B cell (primary cell): Measurements from ENCODE around the gene PLEKHH1. TPM values are rescaled to one million over a fixed set of nuclear protein-coding genes. Genes with fewer than 3 reads are reported as not detected.

Experiments used
- ATAC-seq: fragments of 200-7000 bp; cut with Tn5 transposase; one replicate; pipeline ENCODE4 v1.10.0; 2021; ENCODE audit warnings: low read depth, mild to moderate bottlenecking, moderate number of reproducible peaks, moderate library complexity
- CTCF ChIA-PET: fragments of 350-600 bp; sonication (Branson Sonifier 250); formaldehyde crosslinking; loops from one replicate; lab custom pipeline; 2021; ENCODE audit warnings: antibody characterized with exemption, inconsistent platforms; lab: Charles Lee
- POLR2A ChIA-PET: fragments of 350-600 bp; sonication (Branson Sonifier 250); formaldehyde crosslinking; loops from one replicate; lab custom pipeline; 2021; ENCODE audit warnings: antibody characterized with exemption; lab: Charles Lee
- DNase-seq: peaks from one replicate; pipeline ENCODE4 v3.0.0; 2013
- H2AFZ ChIP-seq: 2 replicates; pipeline ENCODE4 v1.6.1; 2012; ENCODE audit warnings: mild to moderate bottlenecking, low read depth, low read length; ENCODE audit not compliant: insufficient read depth, poor library complexity, severe bottlenecking
- H3K27ac ChIP-seq, 2 donors: 1 replicate in 1 of 2; 2 replicates in 1 of 2; pipeline ENCODE4 v1.5.1; 2012 to 2013; ENCODE audit warnings: low read length in 2 of 2, mild to moderate bottlenecking in 2 of 2, moderate library complexity in 1 of 2
- H3K27me3 ChIP-seq, 4 experiments: fragments of 200-600 bp in 1 of 4; sonication (generic) in 1 of 4; replicated peaks in 1 of 4; 1 replicate in 2 of 4; 2 replicates in 2 of 4; pipeline versions ENCODE4 v1.6.1 to v1.7.0; 2013 to 2016; ENCODE audit warnings: low read length in 3 of 4, mild to moderate bottlenecking in 2 of 4, mixed read lengths in 1 of 4, moderate library complexity in 1 of 4; ENCODE audit not compliant: insufficient read depth in 4 of 4, control insufficient read depth in 3 of 4; ENCODE audit errors: control extremely low read depth in 1 of 4
- H3K36me3 ChIP-seq, 2 experiments: replicated peaks in 1 of 2; 1 replicate in 1 of 2; 2 replicates in 1 of 2; pipeline versions ENCODE4 v1.6.1 to v1.7.1; 2013; ENCODE audit warnings: low read length in 1 of 2; ENCODE audit not compliant: insufficient read depth in 2 of 2, control insufficient read depth in 1 of 2; ENCODE audit errors: control extremely low read depth in 1 of 2, extremely low read depth in 1 of 2
- H3K4me1 ChIP-seq, 2 donors: fragments of 200-600 bp in 1 of 2; sonication (generic) in 1 of 2; 1 replicate in 1 of 2; 2 replicates in 1 of 2; pipeline versions ENCODE4 v1.5.1 to v1.6.1; 2013 to 2017; ENCODE audit warnings: low read length in 2 of 2; ENCODE audit not compliant: control insufficient read depth in 2 of 2, insufficient read depth in 2 of 2
- H3K4me2 ChIP-seq: replicated peaks from 2 replicates; pipeline ENCODE3; 2012; ENCODE audit warnings: mild to moderate bottlenecking, low read depth, low read length; ENCODE audit not compliant: poor library complexity, severe bottlenecking
- H3K4me3 ChIP-seq, 5 experiments: fragments of 200-600 bp in 1 of 5; sonication (generic) in 1 of 5; 1 replicate in 3 of 5; 2 replicates in 2 of 5; pipeline versions ENCODE4 v1.5.1 to v1.7.0; 2011 to 2016; ENCODE audit warnings: low read length in 4 of 5, mild to moderate bottlenecking in 4 of 5, low read depth in 2 of 5, control low read depth in 1 of 5, moderate library complexity in 1 of 5; ENCODE audit not compliant: insufficient read depth in 1 of 5; ENCODE audit errors: control extremely low read depth in 1 of 5, extremely low read depth in 1 of 5
- H3K79me2 ChIP-seq: fragments of 200-600 bp; sonication (generic); one replicate; pipeline ENCODE4 v1.6.0; 2016; ENCODE audit warnings: low read length; ENCODE audit not compliant: control insufficient read depth, insufficient read depth
- H3K9ac ChIP-seq: fragments of 200-600 bp; sonication (generic); 2 replicates; pipeline ENCODE4 v1.6.1; 2017; ENCODE audit warnings: mild to moderate bottlenecking, low read length, moderate library complexity
- H3K9me3 ChIP-seq, 3 donors: one replicate each; pipeline versions ENCODE4 v1.6.1 to v1.7.1; 2013; ENCODE audit warnings: low read length in 2 of 3; ENCODE audit not compliant: control insufficient read depth in 2 of 3, insufficient read depth in 1 of 3; ENCODE audit errors: control extremely low read depth in 1 of 3
- H4K20me1 ChIP-seq: 2 replicates; pipeline ENCODE4 v1.6.0; 2012; ENCODE audit warnings: mild to moderate bottlenecking, low read length; ENCODE audit not compliant: insufficient read depth, control insufficient read depth, poor library complexity, severe bottlenecking
- H3K27ac Mint-ChIP-seq: one replicate; pipeline ENCODE4 v1.8.0; 2021; ENCODE audit warnings: mixed read lengths
- H3K27me3 Mint-ChIP-seq: one replicate; pipeline ENCODE4 v1.8.0; 2021; ENCODE audit warnings: mixed read lengths
- H3K4me1 Mint-ChIP-seq: one replicate; pipeline ENCODE4 v1.8.0; 2021; ENCODE audit warnings: mixed read lengths
- H3K4me3 Mint-ChIP-seq: one replicate; pipeline ENCODE4 v1.8.0; 2021; ENCODE audit warnings: mixed read lengths
- H3K9me3 Mint-ChIP-seq: one replicate; pipeline ENCODE4 v1.8.0; 2022; ENCODE audit warnings: mixed read lengths; ENCODE audit not compliant: insufficient read depth
- EZH2 ChIP-seq: IDR thresholded peaks from 2 replicates; pipeline ENCODE4 v1.6.1; 2012; ENCODE audit warnings: borderline replicate concordance, low read depth, mild to moderate bottlenecking, moderate library complexity, low read length; ENCODE audit not compliant: insufficient read depth, poor library complexity, severe bottlenecking
- WGBS: methylation state at CpG from one replicate; pipeline ENCODE4 v1.1.5; 2013; ENCODE audit warnings: missing lambda C conversion rate; ENCODE audit not compliant: insufficient coverage; 5-methylcytosine and 5-hydroxymethylcytosine counted together
- intact Hi-C: fragments of 100-400 bp; cut with micrococcal nuclease; formaldehyde crosslinking; loops from one replicate; pipeline ENCODE4 v1.10.0; 2022
- polyA plus RNA-seq: library from polyadenylated mRNA; depleted of rRNA; stranded (reverse); fragments of >200 nt; gene quantifications from 2 replicates; pipeline ENCODE4 v1.2.3, GENCODE V29; 2012
- total RNA-seq, 2 donors: library from RNA; stranded (reverse); fragments of 120-200 nt in 1 of 2; gene quantifications; 1 replicate in 1 of 2; 2 replicates in 1 of 2; pipeline versions ENCODE4 v1.2.3 to v1.2.4, GENCODE V29; 2013 to 2022
- TF ChIP-seq, protein P1 (sequence below): fragments of 200-600 bp; IDR thresholded peaks from one replicate; pipeline ENCODE4 v1.8.0; 2022; ENCODE audit warnings: antibody characterized with exemption, mild to moderate bottlenecking

Gene PLEKHH1
- total and polyA plus RNA-seq, 2 donors (not counting 1 experiment from before 2014, with no cell fraction given), result 0.17 to 0.37 TPM

DNA sequence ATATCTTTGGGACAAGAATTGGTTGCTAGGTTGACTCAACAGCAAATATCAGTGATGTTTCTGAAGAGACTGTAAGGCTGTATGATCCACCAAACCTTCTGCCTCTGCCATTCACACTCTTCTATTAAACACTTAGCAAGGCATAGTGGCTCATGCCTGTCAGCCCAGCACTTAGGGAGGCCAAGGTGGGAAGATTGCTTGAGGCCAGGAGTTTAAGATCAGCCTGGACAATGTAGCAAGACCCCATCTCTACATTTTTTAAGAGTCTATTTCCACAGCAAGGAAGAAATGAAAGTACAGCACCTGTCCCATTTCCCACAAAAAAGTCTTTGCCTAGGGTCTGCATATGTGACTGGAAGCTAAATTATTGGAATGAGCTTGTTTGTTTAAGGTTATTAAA is 94.4 kb downstream of the PLEKHH1 start:
- no peak overlapping the region for H3K4me3 ChIP-seq
- no peaks in the 10 kb centered on the region for H3K27me3 Mint-ChIP-seq
- no peak overlapping the region for H3K4me2 ChIP-seq
- CTCF ChIA-PET, result interaction anchor here (0.6 to 1.7 kb wide), 4 partner anchors 8 to 101 kb away, joined by 3 to 7 read pairs (median 3); partner anchors contain the start of genes ARG2 and PIGH
- H3K9ac ChIP-seq, result no peak overlapping the region
- H3K9me3 ChIP-seq, result no peaks in the 10 kb centered on the region
- H3K4me3 Mint-ChIP-seq, result no peak overlapping the region
- POLR2A ChIA-PET, result no interaction called here
- H3K9me3 Mint-ChIP-seq, result no peaks in the 10 kb centered on the region
- intact Hi-C loops, result no loop called here
- ATAC-seq (no peak), DNase-seq (no peak)
- H3K27ac ChIP-seq, result no peak overlapping the region
- no peak overlapping the region for H3K27ac Mint-ChIP-seq
- no peaks in the 10 kb centered on the region for H3K27me3 ChIP-seq
- H3K4me1 ChIP-seq, result no peaks in the 10 kb centered on the region
- no peaks in the 10 kb centered on the region for H3K36me3 ChIP-seq
- H4K20me1 ChIP-seq, result no peaks in the 10 kb centered on the region
- H3K4me1 Mint-ChIP-seq, result no peaks in the 10 kb centered on the region
- no peak overlapping the region for H2AFZ ChIP-seq
- no peak for TF ChIP-seq EZH2
- TF ChIP-seq, protein P1, sequence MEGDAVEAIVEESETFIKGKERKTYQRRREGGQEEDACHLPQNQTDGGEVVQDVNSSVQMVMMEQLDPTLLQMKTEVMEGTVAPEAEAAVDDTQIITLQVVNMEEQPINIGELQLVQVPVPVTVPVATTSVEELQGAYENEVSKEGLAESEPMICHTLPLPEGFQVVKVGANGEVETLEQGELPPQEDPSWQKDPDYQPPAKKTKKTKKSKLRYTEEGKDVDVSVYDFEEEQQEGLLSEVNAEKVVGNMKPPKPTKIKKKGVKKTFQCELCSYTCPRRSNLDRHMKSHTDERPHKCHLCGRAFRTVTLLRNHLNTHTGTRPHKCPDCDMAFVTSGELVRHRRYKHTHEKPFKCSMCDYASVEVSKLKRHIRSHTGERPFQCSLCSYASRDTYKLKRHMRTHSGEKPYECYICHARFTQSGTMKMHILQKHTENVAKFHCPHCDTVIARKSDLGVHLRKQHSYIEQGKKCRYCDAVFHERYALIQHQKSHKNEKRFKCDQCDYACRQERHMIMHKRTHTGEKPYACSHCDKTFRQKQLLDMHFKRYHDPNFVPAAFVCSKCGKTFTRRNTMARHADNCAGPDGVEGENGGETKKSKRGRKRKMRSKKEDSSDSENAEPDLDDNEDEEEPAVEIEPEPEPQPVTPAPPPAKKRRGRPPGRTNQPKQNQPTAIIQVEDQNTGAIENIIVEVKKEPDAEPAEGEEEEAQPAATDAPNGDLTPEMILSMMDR, result no peak
- no peaks in the 10 kb centered on the region for H3K79me2 ChIP-seq

DNA sequence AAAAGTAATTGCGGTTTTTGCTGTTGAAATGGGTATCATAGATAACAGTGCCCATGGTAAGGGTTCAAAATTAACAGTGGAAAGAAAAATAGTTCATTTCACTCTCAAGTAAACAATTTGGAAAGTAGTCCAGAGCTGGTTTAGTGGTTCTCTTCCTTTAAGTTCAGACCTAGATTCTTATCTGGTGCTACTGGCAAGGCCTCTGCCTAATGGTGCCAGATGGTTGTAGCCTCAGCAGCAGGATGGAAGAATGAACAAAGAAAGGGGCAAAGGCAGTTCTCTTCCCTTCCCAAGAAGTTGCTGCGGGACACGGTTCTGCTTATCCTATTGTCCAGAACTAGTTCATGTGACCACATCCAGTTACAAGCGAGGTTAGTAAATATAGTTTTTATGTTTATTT is 97.1 kb downstream of the PLEKHH1 start:
- ChIA-PET POLR2A (no interaction called here), CTCF (interaction anchor here (1.0 to 1.1 kb wide), 2 partner anchors 12 to 59 kb away, joined by 3 read pairs; no protein-coding TSS in a partner anchor)
- no peak overlapping the region for H3K4me3 Mint-ChIP-seq
- Histone ChIP-seq H3K27me3 (no peaks in the 10 kb centered on the region), H4K20me1 (no peaks in the 10 kb centered on the region), H3K9ac (no peak overlapping the region), H3K4me2 (no peak overlapping the region), H3K4me3 (no peak overlapping the region), H3K27ac (no peak overlapping the region), H2AFZ (no peak overlapping the region), H3K9me3 (no peaks in the 10 kb centered on the region), H3K79me2 (no peaks in the 10 kb centered on the region), H3K4me1 (no peaks in the 10 kb centered on the region), H3K36me3 (no peaks in the 10 kb centered on the region)
- TF ChIP-seq, protein P1, result no peak
- TF ChIP-seq EZH2, result no peak
- DNase-seq, result no peak
- no peak overlapping the region for H3K27ac Mint-ChIP-seq
- ATAC-seq, result no peak
- no peaks in the 10 kb centered on the region for H3K4me1 Mint-ChIP-seq
- intact Hi-C loops, result no loop called here
- no peaks in the 10 kb centered on the region for H3K27me3 Mint-ChIP-seq
- no CpG with 5 or more reads among the region's 4 CpGs for WGBS
- no peaks in the 10 kb centered on the region for H3K9me3 Mint-ChIP-seq
